A673 (cell line): Measurements from ENCODE around the gene STPG3. TPM values are rescaled to one million over a fixed set of nuclear protein-coding genes. Genes with fewer than 3 reads are reported as not detected.

ENCODE experiments used
- BruUV-seq: library from RNA; stranded (reverse); fragments of 400-500 nt; replicated peaks from 2 replicates; lab custom pipeline; 2021; lab: Mats Ljungman, UMichigan
- CTCF ChIA-PET: fragments of 300-600 bp; sonication (Branson Sonifier 250); formaldehyde crosslinking; loops from one replicate; lab custom pipeline; 2022; ENCODE audit warnings: antibody characterized with exemption; lab: Charles Lee
- POLR2A ChIA-PET: fragments of 300-600 bp; sonication (Branson Sonifier 250); formaldehyde crosslinking; loops from one replicate; lab custom pipeline; 2022; ENCODE audit warnings: antibody characterized with exemption; ENCODE audit not compliant: low non-redundant PET; lab: Charles Lee
- DNase-seq: peaks from one replicate; pipeline ENCODE4 v3.0.0-alpha.2; 2015; ENCODE audit warnings: low spot score
- H3K27ac ChIP-seq: fragments of 200-600 bp; sonication (generic); 2 replicates; pipeline ENCODE4 v1.5.1; 2016; ENCODE audit warnings: mixed run types, low read depth, mild to moderate bottlenecking, mixed read lengths, antibody characterized with exemption, low read length; ENCODE audit not compliant: poor library complexity, severe bottlenecking
- H3K27me3 ChIP-seq: fragments of 200-600 bp; sonication (generic); replicated peaks from 2 replicates; pipeline ENCODE4 v1.6.1; 2017; ENCODE audit warnings: mixed run types, low read depth, mild to moderate bottlenecking, mixed read lengths, antibody characterized with exemption, low read length; ENCODE audit not compliant: insufficient read depth, poor library complexity
- H3K36me3 ChIP-seq: fragments of 200-600 bp; sonication (generic); 2 replicates; pipeline ENCODE4 v1.6.1; 2016; ENCODE audit warnings: mixed run types, mild to moderate bottlenecking, mixed read lengths, antibody characterized with exemption, low read length; ENCODE audit not compliant: insufficient read depth, poor library complexity, severe bottlenecking
- H3K4me1 ChIP-seq: fragments of 200-600 bp; sonication (generic); 2 replicates; pipeline ENCODE4 v1.6.1; 2017; ENCODE audit warnings: mixed run types, mild to moderate bottlenecking, mixed read lengths, antibody characterized with exemption, low read length; ENCODE audit not compliant: insufficient read depth, poor library complexity, severe bottlenecking
- H3K4me3 ChIP-seq: fragments of 200-600 bp; sonication (generic); 2 replicates; pipeline ENCODE4 v1.5.1; 2016; ENCODE audit warnings: low read depth, mixed run types, mild to moderate bottlenecking, mixed read lengths, low read length; ENCODE audit not compliant: poor library complexity, severe bottlenecking
- H3K9me3 ChIP-seq: fragments of 200-600 bp; sonication (generic); 2 replicates; pipeline ENCODE4 v1.6.1; 2016; ENCODE audit warnings: mixed run types, low read depth, mild to moderate bottlenecking, mixed read lengths, antibody characterized with exemption, low read length; ENCODE audit not compliant: poor library complexity, severe bottlenecking
- CTCF ChIP-seq: fragments of 300-800, 200-600 bp; sonication (generic); conservative IDR thresholded peaks from 2 replicates; pipeline ENCODE4 v1.5.1; 2017; ENCODE audit warnings: low read depth, mild to moderate bottlenecking, antibody characterized with exemption, low read length, moderate library complexity, mixed read lengths
- EZH2 ChIP-seq: fragments of 200-600 bp; sonication (generic); IDR thresholded peaks from 2 replicates; pipeline ENCODE4 v1.6.1; 2017; ENCODE audit warnings: borderline replicate concordance, low read depth, mild to moderate bottlenecking, mixed read lengths, antibody characterized with exemption, low read length; ENCODE audit not compliant: poor library complexity, severe bottlenecking
- intact Hi-C: fragments of 100-400 bp; cut with micrococcal nuclease; formaldehyde crosslinking; loops from one replicate; pipeline ENCODE4 v1.10.0; 2022; ENCODE audit not compliant: unreplicated experiment
- total RNA-seq: library from RNA; stranded (reverse); gene quantifications from 2 replicates; pipeline ENCODE4 v1.2.3, GENCODE V29; 2021

Gene STPG3
- total RNA-seq, 1 experiment from 2014 or later, result not detected

GRCh38 chr9:137251490-137252268 lies 593 bp downstream of the STPG3 start:
- no peak overlapping the region for H3K4me3 ChIP-seq
- peaks cover 6% of the 10 kb centered on the region for H3K36me3 ChIP-seq
- TF ChIP-seq EZH2 (no peak), CTCF (no peak)
- intact Hi-C loops, result no loop called here
- POLR2A ChIA-PET, result no interaction called here
- BruUV-seq, result no TSS peak
- peaks cover 15% of the 10 kb centered on the region for H3K4me1 ChIP-seq
- DNase-seq, result no peak
- no peak overlapping the region for H3K27ac ChIP-seq
- CTCF ChIA-PET, result no interaction called here
- no peaks in the 10 kb centered on the region for H3K27me3 ChIP-seq
- H3K9me3 ChIP-seq, result no peaks in the 10 kb centered on the region

- H3K4me1 ChIP-seq, result peaks cover 15% of the 10 kb centered on the region
- DNase-seq, result no peak
- intact Hi-C loops, result no loop called here
- peaks cover 9% of the 10 kb centered on the region for H3K36me3 ChIP-seq
- POLR2A ChIA-PET, result no interaction called here
- H3K27ac ChIP-seq, result no peak overlapping the region
- H3K4me3 ChIP-seq, result no peak overlapping the region
- BruUV-seq, result no TSS peak
- no peaks in the 10 kb centered on the region for H3K9me3 ChIP-seq
- TF ChIP-seq CTCF (no peak), EZH2 (no peak)
- no peaks in the 10 kb centered on the region for H3K27me3 ChIP-seq
- CTCF ChIA-PET, result interaction anchor here (2.3 kb wide), 1 partner anchor 16 kb away, joined by 11 read pairs; no protein-coding TSS in a partner anchor
Measured at GRCh38 chr9:137252555-137253506, 1.7 kb downstream of the STPG3 start.
